Colonic mucosa (tissue), 4 donors: ENCODE results near the gene UBE2D3. TPM values are rescaled to one million over a fixed set of nuclear protein-coding genes. Genes with fewer than 3 reads are reported as not detected.

Source experiments
- DNase-seq: peaks from one replicate; pipeline ENCODE4 v3.0.0-alpha.2; 2020
- H3K27ac ChIP-seq: fragments of 200-600 bp; one replicate; pipeline ENCODE4 v1.8.0; 2021
- H3K27me3 ChIP-seq: fragments of 200-600 bp; one replicate; pipeline ENCODE4 v1.8.0; 2021
- H3K36me3 ChIP-seq: fragments of 200-600 bp; one replicate; pipeline ENCODE4 v1.8.0; 2021
- H3K4me1 ChIP-seq: fragments of 200-600 bp; one replicate; pipeline ENCODE4 v1.8.0; 2021; ENCODE audit warnings: mild to moderate bottlenecking
- H3K4me3 ChIP-seq: fragments of 200-600 bp; one replicate; pipeline ENCODE4 v1.8.0; 2021
- H3K9ac ChIP-seq, 2 donors: one replicate each; pipeline ENCODE4 v1.7.0; 2013; ENCODE audit warnings: control low read depth in 2 of 2, low read depth in 2 of 2, low read length in 2 of 2
- H3K9me3 ChIP-seq: fragments of 200-600 bp; one replicate; pipeline ENCODE4 v1.8.0; 2021
- intact Hi-C: fragments of 100-400 bp; cut with DNase I; formaldehyde crosslinking; loops from one replicate; pipeline ENCODE4 v1.14.1; 2022
- total RNA-seq, 2 donors: library from RNA; stranded (reverse); fragmentation: NEBNext Ultra II Directional in 1 of 2; extraction: Animal tissue kit (Norgen Biotek cat#: 25700) in 1 of 2; gene quantifications; one replicate each; pipeline ENCODE4 v1.2.1, GENCODE V29; 2021
- TF ChIP-seq, protein P1 (sequence below): fragments of 200-600 bp; IDR thresholded peaks from one replicate; pipeline ENCODE4 v1.8.0; 2022; ENCODE audit warnings: antibody characterized with exemption, mild to moderate bottlenecking
- donor health status: healthy.
- donor health status: DM: no; HTN: no; CAD: no.
- donor health status: DM: no; HTN: no; CAD: no.

Gene UBE2D3
- total RNA-seq, 2 donors from 2014 or later, result 290 to 346 TPM

DNA sequence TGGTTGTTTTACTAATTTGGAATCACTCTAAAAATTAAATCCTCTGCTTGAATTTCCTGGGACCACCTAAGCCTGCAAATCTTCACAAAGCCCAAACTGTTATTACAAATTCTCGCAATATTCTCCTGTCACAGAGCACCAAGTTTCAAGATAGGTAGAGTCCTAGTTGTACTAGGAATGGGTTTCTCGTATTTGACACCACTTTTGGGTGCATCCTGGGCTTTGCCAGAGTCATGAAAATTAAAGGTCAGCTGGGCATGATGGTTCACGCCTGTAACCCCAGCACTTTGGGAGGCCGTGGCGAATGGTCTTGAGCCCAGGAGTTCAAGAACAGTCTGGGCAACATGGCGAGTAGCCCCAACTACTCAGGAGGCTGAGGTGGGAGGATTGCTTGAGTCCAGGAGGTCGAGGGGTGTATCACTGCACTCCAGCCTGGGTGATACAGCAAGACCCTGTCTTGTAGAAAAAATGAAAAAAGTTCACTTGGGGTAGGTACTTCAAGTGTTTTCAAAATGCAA, 36.0 kb downstream of the UBE2D3 start:
- DNase-seq, result no peak

DNA sequence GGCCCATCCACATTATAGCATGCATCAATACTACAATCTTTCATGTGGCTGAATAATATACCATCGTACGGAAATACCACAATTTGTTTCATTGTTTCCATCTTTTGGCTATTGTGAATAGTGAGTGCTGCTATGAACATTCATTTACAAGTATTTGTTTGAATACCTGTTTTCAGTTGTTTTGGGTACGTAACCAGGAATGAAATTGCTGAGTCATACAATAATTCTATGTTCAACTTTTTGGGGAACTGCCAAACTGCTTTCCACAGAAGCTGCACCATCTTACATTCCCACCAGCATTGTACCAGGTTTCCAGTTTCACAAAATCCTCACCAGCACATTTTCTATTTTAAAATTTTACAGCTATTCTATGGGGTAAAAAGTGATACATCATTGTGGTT, 38.0 kb downstream of the UBE2D3 start:
- Histone ChIP-seq H3K4me3 (no peak overlapping the region), H3K27ac (no peak overlapping the region), H3K9ac (no peak overlapping the region), H3K4me1 (no peaks in the 10 kb centered on the region), H3K36me3 (no peaks in the 10 kb centered on the region), H3K27me3 (no peaks in the 10 kb centered on the region), H3K9me3 (no peaks in the 10 kb centered on the region)
- DNase-seq, result no peak
- TF ChIP-seq, protein P1, sequence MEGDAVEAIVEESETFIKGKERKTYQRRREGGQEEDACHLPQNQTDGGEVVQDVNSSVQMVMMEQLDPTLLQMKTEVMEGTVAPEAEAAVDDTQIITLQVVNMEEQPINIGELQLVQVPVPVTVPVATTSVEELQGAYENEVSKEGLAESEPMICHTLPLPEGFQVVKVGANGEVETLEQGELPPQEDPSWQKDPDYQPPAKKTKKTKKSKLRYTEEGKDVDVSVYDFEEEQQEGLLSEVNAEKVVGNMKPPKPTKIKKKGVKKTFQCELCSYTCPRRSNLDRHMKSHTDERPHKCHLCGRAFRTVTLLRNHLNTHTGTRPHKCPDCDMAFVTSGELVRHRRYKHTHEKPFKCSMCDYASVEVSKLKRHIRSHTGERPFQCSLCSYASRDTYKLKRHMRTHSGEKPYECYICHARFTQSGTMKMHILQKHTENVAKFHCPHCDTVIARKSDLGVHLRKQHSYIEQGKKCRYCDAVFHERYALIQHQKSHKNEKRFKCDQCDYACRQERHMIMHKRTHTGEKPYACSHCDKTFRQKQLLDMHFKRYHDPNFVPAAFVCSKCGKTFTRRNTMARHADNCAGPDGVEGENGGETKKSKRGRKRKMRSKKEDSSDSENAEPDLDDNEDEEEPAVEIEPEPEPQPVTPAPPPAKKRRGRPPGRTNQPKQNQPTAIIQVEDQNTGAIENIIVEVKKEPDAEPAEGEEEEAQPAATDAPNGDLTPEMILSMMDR, result no peak
- intact Hi-C loops, result no loop called here

More for the DNA sequence above, 36.0 kb downstream of the UBE2D3 start:
- H3K9ac ChIP-seq, result no peak overlapping the region
- H3K27ac ChIP-seq, result no peak overlapping the region
- H3K27me3 ChIP-seq, result no peaks in the 10 kb centered on the region
- no peaks in the 10 kb centered on the region for H3K36me3 ChIP-seq
- H3K9me3 ChIP-seq, result no peaks in the 10 kb centered on the region
- H3K4me3 ChIP-seq, result no peak overlapping the region
- H3K4me1 ChIP-seq, result no peaks in the 10 kb centered on the region
- intact Hi-C loops, result no loop called here
- TF ChIP-seq, protein P1, result no peak

DNA sequence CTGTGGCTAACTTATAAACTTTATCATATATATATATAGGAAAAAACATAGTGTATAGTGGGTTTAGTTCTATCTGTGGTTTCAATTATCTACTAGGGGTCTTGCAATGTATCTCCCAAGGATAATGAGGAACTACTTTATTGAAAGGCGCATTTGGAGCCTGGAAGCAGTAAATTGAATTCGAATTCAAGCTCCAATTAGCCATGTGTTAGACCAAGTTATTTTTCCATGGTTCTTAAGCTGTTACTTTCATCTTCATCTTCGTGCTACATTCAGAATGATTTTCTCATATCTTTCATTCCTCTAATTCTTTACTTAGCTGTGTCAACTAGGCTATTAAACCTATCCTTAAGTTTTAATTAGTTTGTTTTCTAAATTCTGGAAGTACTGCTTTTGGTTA, 39.4 kb downstream of the UBE2D3 start:
- H3K36me3 ChIP-seq, result no peaks in the 10 kb centered on the region
- intact Hi-C loops, result no loop called here
- DNase-seq, result no peak
- H3K27me3 ChIP-seq, result no peaks in the 10 kb centered on the region
- no peak overlapping the region for H3K4me3 ChIP-seq
- H3K9me3 ChIP-seq, result no peaks in the 10 kb centered on the region
- TF ChIP-seq, protein P1, result no peak
- H3K4me1 ChIP-seq, result no peaks in the 10 kb centered on the region
- no peak overlapping the region for H3K27ac ChIP-seq
- no peak overlapping the region for H3K9ac ChIP-seq

DNA sequence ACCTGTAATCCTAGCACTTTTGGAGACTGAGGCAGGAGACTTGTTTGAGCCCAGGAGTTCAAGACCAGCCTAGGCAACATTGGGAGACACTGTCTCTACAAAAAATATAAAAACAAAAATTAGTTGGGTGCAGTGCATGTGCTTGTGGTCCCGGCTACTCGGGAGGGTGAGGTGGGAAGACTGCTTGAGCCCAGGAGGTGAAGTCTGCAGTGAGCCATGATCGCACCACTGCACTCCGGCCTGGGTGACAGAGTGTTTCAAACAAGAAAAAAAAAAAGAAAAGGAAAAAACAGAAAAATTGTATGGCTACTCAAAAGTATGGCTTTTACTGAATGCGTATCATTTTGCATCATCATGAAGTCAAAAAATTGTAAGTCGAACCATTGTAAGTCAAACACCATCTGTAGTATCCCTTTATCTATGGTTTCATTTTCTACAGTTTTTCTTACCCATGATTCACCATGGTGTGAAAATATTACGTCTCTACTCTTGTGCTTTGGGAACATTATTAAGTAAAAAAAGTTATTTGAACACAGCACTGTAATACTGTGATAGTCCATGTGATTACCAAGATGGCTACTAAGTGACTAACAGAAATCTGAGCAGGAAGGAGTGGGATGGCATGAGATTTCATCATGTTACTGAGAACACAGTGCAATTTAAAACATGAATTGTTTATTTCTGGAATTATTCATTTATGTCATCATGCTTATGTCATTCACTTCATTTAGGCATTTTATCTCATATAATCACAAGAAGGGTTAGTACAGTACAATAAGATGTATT, 40.1 kb downstream of the UBE2D3 start:
- no peak for DNase-seq
- Histone ChIP-seq H3K27me3 (no peaks in the 10 kb centered on the region), H3K36me3 (no peaks in the 10 kb centered on the region), H3K27ac (no peak overlapping the region), H3K4me1 (no peaks in the 10 kb centered on the region), H3K4me3 (no peak overlapping the region), H3K9ac (no peak overlapping the region), H3K9me3 (no peaks in the 10 kb centered on the region)
- intact Hi-C loops, result no loop called here
- TF ChIP-seq, protein P1, result no peak

- H3K27ac ChIP-seq, result no peak overlapping the region
Measured at GRCh38 chr4:102786279-102786678, 41.1 kb downstream of the UBE2D3 start.

More at GRCh38 chr4:102786279-102786678, 41.1 kb downstream of the UBE2D3 start:
- H3K4me3 ChIP-seq, result no peak overlapping the region
- no peaks in the 10 kb centered on the region for H3K27me3 ChIP-seq
- H3K9me3 ChIP-seq, result no peaks in the 10 kb centered on the region
- DNase-seq, result no peak
- H3K4me1 ChIP-seq, result no peaks in the 10 kb centered on the region
- H3K9ac ChIP-seq, result no peak overlapping the region
- no peaks in the 10 kb centered on the region for H3K36me3 ChIP-seq
- intact Hi-C loops, result no loop called here
- TF ChIP-seq, protein P1, result no peak
